GM10266 (cell line): ENCODE data around the gene PRR20A.
"Not testable (repeated sequence)": the region's sequence is repeated elsewhere in the genome, so short reads cannot be mapped to it uniquely, and the experiment has no call there.

Source experiments
- DNase-seq: peaks from one replicate; pipeline ENCODE4 v3.0.0; 2012; ENCODE audit errors: extremely low spot score
- TF ChIP-seq, protein P1 (sequence below): IDR thresholded peaks from 2 replicates; pipeline ENCODE4 v1.5.1; 2012; ENCODE audit warnings: mild to moderate bottlenecking, low read depth; ENCODE audit not compliant: control insufficient read depth, insufficient read depth; ENCODE audit errors: missing control alignments

PRR20A gene

DNA sequence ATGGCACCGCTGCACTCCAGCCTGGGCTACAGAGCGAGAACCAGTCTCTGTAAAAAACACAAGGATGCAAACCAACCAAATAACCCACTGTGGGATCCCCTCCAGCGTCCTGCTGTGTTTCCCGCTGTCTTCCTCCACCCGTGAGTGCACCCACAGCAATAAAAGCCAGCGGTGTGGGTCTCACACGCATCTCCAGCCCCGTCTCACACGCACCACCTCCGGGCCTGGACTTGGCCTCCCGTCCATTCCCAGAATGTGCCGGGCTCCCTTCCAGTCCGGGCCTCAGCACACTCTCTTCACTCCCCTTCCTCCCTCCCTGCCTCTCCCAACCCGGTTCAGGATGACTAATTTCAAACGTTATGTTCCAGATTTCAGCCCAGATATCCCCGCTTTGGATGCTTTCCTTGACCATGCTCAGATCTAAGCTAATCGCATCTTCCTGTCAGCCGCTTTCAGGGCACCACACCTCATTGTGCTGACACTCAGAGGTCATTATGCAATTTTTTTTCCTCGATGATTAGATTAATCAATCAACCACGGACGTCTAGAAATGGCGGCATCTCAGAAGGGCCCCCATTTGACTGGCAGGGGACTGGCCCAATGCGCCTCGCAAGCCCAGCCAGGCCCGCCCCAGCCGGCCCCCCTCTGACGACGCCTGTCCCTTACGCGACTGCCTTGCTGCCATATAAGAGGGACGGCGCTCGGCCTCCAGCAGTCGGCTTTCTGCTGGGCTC is at the start of gene PRR20A:
TSS of gene PRR20A (plus strand) at position 684 of the 734 bp plus-strand sequence. CDS start 387 bp downstream, outside the sequence.
- DNase-seq: not testable (repeated sequence)

DNA sequence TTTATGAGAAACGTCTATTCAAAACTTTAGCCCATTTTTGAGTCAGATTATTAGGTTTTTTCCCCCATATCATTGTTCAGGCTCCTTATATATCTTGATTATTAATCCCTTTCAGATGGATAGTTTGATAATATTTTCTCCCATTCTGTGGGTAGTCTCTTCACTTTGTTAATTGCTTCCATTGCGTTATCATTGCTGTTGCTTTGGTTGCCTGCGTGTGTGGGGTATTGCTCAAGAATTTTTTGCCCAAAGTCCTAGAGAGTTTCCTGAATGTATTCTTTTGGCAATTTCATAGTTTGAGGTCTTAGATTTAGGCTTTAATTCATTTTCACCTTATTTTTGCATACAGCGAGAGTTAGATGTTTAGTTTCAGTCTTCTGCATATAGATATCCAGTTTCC is 25.8 kb upstream of the PRR20A start:
- TF ChIP-seq, protein P1, sequence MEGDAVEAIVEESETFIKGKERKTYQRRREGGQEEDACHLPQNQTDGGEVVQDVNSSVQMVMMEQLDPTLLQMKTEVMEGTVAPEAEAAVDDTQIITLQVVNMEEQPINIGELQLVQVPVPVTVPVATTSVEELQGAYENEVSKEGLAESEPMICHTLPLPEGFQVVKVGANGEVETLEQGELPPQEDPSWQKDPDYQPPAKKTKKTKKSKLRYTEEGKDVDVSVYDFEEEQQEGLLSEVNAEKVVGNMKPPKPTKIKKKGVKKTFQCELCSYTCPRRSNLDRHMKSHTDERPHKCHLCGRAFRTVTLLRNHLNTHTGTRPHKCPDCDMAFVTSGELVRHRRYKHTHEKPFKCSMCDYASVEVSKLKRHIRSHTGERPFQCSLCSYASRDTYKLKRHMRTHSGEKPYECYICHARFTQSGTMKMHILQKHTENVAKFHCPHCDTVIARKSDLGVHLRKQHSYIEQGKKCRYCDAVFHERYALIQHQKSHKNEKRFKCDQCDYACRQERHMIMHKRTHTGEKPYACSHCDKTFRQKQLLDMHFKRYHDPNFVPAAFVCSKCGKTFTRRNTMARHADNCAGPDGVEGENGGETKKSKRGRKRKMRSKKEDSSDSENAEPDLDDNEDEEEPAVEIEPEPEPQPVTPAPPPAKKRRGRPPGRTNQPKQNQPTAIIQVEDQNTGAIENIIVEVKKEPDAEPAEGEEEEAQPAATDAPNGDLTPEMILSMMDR: no peak
- no peak for DNase-seq

DNA sequence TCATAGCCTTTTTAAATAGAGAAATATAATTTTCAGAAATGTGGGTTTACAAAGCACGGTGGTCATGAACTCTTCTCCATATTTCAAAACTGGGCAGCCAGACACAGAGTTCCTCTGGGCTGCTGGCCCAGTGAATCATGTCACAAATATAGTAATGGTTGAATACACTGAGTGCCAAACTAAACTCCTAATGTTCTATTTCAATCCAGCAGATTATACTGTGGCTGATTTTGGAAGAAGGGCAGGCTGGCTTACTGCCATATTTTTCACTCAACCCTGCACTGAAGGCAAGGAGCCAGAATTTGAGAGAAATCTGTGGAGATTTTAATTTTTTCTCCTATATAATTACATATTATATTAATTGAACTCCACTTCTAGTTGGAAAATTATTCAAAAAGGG is 17.0 kb upstream of the PRR20A start:
- TF ChIP-seq, protein P1: no peak
- DNase-seq: no peak

GRCh38 chr13:57128909-57129308 is 11.8 kb upstream of the PRR20A start:
- TF ChIP-seq, protein P1: no peak
- no peak for DNase-seq

GRCh38 chr13:57136093-57136492 is 4.6 kb upstream of the PRR20A start:
- no peak for DNase-seq
- TF ChIP-seq, protein P1: no peak

- TF ChIP-seq, protein P1: no peak
- DNase-seq: no peak
Measured at GRCh38 chr13:57137585-57137984, 3.1 kb upstream of the PRR20A start.

GRCh38 chr13:57138988-57139387 is 1.7 kb upstream of the PRR20A start:
- TF ChIP-seq, protein P1: no peak

GRCh38 chr13:57139781-57140180 is 937 bp upstream of the PRR20A start:
- DNase-seq: not testable (repeated sequence)

More at GRCh38 chr13:57138988-57139387, 1.7 kb upstream of the PRR20A start:
- no peak for DNase-seq

GRCh38 chr13:57147188-57147587 is 6.5 kb downstream of the PRR20A start, which contains the start of gene PRR20B:
TSS of gene PRR20B (plus strand) at chr13:57147488. CDS start at chr13:57147875, 387 bp downstream.
- not testable (repeated sequence) for DNase-seq

GRCh38 chr13:57148106-57148505 is 7.4 kb downstream of the PRR20A start:
- DNase-seq: not testable (repeated sequence)

DNA sequence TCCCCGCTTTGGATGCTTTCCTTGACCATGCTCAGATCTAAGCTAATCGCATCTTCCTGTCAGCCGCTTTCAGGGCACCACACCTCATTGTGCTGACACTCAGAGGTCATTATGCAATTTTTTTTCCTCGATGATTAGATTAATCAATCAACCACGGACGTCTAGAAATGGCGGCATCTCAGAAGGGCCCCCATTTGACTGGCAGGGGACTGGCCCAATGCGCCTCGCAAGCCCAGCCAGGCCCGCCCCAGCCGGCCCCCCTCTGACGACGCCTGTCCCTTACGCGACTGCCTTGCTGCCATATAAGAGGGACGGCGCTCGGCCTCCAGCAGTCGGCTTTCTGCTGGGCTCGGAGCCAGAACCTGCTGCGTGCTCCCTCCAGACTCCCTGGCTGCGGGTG is 13.0 kb downstream of the PRR20A start, which contains the start of gene PRR20C:
TSS of gene PRR20C (plus strand) at position 301 of the 400 bp plus-strand sequence. CDS start 387 bp downstream, outside the sequence.
- DNase-seq: not testable (repeated sequence)

GRCh38 chr13:57160332-57160731 is 19.6 kb downstream of the PRR20A start, which contains the start of gene PRR20D:
TSS of gene PRR20D (plus strand) at chr13:57160632. CDS start at chr13:57161019, 387 bp downstream.
- DNase-seq: not testable (repeated sequence)
